ENCODE measurements around the gene SAPCD1. TPM values are rescaled to one million over a fixed set of nuclear protein-coding genes. Genes with fewer than 3 reads are reported as not detected.

SAPCD1 gene
- total RNA-seq, 1 donor from 2014 or later: 15.0 TPM

GRCh38 chr6:31771992-31772358 lies 9.5 kb downstream of the SAPCD1 start:
- H3K27me3 Mint-ChIP-seq: no peaks in the 10 kb centered on the region
- intact Hi-C loops (cut with micrococcal nuclease): loop anchor here (1.0 kb wide), 1 partner anchor 19 kb away; no protein-coding TSS in a partner anchor
- peaks cover 12% of the 10 kb centered on the region for H3K36me3 Mint-ChIP-seq (ENCODE audit: low read depth)
- peak overlapping the region; percentile 30 for H3K4me3 Mint-ChIP-seq
- H3K4me1 Mint-ChIP-seq: peaks cover 38% of the 10 kb centered on the region
- peak; percentile 65 for DNase-seq
- no peak overlapping the region for H3K27ac Mint-ChIP-seq
- no peaks in the 10 kb centered on the region for H3K9me3 Mint-ChIP-seq

DNA sequence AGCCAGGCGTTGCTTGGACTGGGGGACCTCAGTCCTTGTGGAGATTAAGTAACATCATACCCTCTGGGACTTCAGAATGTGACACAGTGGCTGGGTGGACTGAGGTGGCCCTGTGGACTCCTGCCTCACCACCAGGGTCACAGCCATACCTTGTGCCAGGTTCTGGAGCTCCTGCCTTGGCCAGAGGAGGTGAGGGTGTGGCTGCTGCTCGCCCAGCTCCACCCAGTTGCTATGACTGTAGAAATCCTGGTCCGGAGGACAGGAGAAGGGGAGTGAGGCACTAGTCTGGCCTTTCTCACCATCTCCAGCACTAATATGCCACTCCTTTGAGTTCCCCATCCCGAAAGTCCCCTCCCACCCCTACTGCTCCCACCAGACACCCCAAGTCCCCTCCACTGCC lies 12.7 kb downstream of the SAPCD1 start:
- Mint-ChIP-seq H3K36me3 (ENCODE audit: low read depth) (peaks cover 21% of the 10 kb centered on the region), H3K9me3 (no peaks in the 10 kb centered on the region), H3K4me3 (no peak overlapping the region), H3K4me1 (peaks cover 40% of the 10 kb centered on the region), H3K27me3 (no peaks in the 10 kb centered on the region), H3K27ac (peak overlapping the region; percentile 72)
- intact Hi-C loops (cut with micrococcal nuclease): loop anchor here (5.0 kb wide), 1 partner anchor 37 kb away; no protein-coding TSS in a partner anchor
- no peak for DNase-seq

DNA sequence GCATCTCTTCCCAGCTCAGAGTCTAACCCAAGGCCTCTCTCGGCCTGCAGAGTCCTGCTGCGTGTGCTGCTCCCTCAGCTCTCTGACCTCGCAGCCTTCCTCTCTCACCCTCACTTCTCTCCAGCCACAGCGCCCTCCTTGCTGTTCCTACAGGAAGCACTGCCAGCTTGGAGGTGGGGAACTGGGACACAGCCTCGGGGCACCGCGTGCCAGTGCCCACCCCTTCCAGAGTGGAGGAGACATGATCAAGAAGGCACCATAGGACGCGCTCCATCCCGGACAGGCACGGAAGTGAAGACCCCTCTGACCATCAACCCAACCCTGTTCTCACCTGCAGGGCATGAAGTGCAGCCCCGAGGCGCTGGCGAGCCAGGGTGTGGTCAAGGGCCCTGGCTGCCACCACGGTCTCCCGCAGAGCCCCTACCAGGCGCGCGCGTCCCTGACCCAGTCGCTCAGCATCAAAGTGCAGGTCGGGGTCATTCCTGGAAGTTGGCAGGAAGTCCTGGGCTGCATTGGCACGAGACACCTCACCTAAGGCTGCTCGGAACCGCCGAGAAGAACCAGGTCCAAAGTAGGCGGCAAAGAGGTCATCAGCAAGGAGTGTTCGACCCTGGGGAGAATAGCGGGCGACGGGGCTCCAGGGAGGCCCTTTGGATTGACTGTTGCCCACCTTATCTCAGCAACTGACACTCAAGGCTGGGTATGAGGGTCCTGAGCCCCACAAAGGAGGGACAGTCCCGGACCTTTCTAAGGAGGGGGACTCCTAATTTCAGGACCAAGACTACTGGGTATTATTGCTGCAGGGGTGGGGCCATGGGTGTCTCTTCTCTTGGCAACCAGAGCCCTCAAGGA lies 13.4 kb downstream of the SAPCD1 start:
- peak; percentile 56 for DNase-seq
- Mint-ChIP-seq H3K36me3 (ENCODE audit: low read depth) (peaks cover 25% of the 10 kb centered on the region), H3K4me1 (peaks cover 40% of the 10 kb centered on the region), H3K4me3 (peak overlapping the region; percentile 66), H3K27me3 (no peaks in the 10 kb centered on the region), H3K27ac (peak overlapping the region; percentile 81), H3K9me3 (no peaks in the 10 kb centered on the region)
- intact Hi-C loops (cut with micrococcal nuclease): loop anchor here (5.0 kb wide), 1 partner anchor 36 kb away; no protein-coding TSS in a partner anchor

DNA sequence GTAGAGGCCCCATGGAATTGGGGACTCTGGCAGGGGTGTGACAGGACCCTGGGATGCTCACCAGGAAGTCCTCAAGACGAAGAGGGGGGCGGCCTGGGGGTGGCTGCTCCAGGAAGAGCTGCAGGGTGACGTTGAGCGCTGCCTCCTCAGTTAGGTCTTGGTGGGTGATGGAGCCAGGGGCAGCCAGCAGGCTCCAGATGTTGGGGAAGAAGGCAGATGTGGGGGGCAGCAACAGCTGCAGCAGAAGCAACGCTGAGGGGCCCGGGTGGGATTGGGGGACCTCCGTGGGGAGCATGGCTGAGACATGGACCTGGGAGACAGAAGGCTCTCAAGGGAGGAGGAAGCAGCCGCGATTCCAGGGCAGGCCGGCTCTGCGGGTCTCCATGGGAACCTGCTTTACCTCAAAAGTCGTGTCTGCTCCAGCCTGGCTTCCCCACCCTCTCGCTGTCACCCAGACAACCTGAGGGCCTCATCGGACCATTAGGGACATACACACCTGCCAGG lies 14.1 kb downstream of the SAPCD1 start:
- peak; percentile 58 for DNase-seq
- no peaks in the 10 kb centered on the region for H3K27me3 Mint-ChIP-seq
- peak overlapping the region; percentile 89 for H3K27ac Mint-ChIP-seq
- intact Hi-C loops (cut with micrococcal nuclease): loop anchor here (5.0 kb wide), 1 partner anchor 36 kb away; no protein-coding TSS in a partner anchor
- peaks cover 26% of the 10 kb centered on the region for H3K36me3 Mint-ChIP-seq (ENCODE audit: low read depth)
- peak overlapping the region; percentile 66 for H3K4me3 Mint-ChIP-seq
- H3K9me3 Mint-ChIP-seq: no peaks in the 10 kb centered on the region
- peaks cover 34% of the 10 kb centered on the region for H3K4me1 Mint-ChIP-seq

- Mint-ChIP-seq H3K27me3 (no peaks in the 10 kb centered on the region), H3K9me3 (no peaks in the 10 kb centered on the region), H3K4me1 (peaks cover 33% of the 10 kb centered on the region), H3K27ac (peak within 1 kb of the TSS; percentile 89), H3K36me3 (ENCODE audit: low read depth) (peaks cover 30% of the 10 kb centered on the region), H3K4me3 (peak within 1 kb of the TSS; percentile 66)
- intact Hi-C loops (cut with micrococcal nuclease): loop anchor here (1.0 to 5.0 kb wide), 2 partner anchors 18 to 35 kb away; partner anchors contain the start of gene VARS1
- peak; percentile 90 for DNase-seq
Measured at GRCh38 chr6:31776989-31777666, 14.7 kb downstream of the SAPCD1 start, which contains the start of gene VWA7. TSS of gene VWA7 (minus strand) at chr6:31777328. CDS start at chr6:31776779, 549 bp downstream.

DNA sequence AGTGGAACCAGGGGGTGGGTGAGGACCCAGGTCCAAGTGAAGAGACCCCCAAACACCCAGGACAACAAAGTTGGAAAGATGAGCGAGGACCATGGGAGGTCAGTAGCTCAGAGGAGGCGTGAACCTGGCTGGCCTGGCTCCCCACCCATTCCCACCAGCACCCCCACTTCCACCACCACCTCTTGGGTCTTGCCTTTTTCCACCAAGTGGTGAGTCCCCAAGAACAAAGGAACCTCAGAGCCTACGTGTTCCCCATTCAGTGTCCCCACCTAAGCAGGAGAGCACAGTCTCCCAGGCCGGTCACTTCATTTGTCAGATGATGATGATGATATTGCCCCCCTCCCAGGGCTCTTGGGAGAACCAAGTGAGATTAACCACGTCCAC lies 15.2 kb downstream of the SAPCD1 start:
- Mint-ChIP-seq H3K4me3 (peak overlapping the region; percentile 66), H3K36me3 (ENCODE audit: low read depth) (peaks cover 33% of the 10 kb centered on the region), H3K27me3 (no peaks in the 10 kb centered on the region), H3K4me1 (peaks cover 30% of the 10 kb centered on the region), H3K27ac (peak overlapping the region; percentile 89), H3K9me3 (no peaks in the 10 kb centered on the region)
- intact Hi-C loops (cut with micrococcal nuclease): loop anchor here (1.0 to 5.0 kb wide), 2 partner anchors 18 to 35 kb away; partner anchors contain the start of gene VARS1
- DNase-seq: no peak

- no peak overlapping the region for H3K4me3 Mint-ChIP-seq
- DNase-seq: no peak
- no peak overlapping the region for H3K27ac Mint-ChIP-seq
- H3K9me3 Mint-ChIP-seq: no peaks in the 10 kb centered on the region
- H3K4me1 Mint-ChIP-seq: peaks cover 27% of the 10 kb centered on the region
- peaks cover 37% of the 10 kb centered on the region for H3K36me3 Mint-ChIP-seq (ENCODE audit: low read depth)
- H3K27me3 Mint-ChIP-seq: no peaks in the 10 kb centered on the region
- intact Hi-C loops (cut with micrococcal nuclease): loop anchor here (5.0 kb wide), 1 partner anchor 34 kb away; no protein-coding TSS in a partner anchor
Measured at GRCh38 chr6:31778193-31778592, 15.7 kb downstream of the SAPCD1 start.

GRCh38 chr6:31778999-31779885 lies 16.8 kb downstream of the SAPCD1 start:
- Mint-ChIP-seq H3K9me3 (no peaks in the 10 kb centered on the region), H3K4me1 (peaks cover 25% of the 10 kb centered on the region), H3K27ac (no peak overlapping the region), H3K4me3 (no peak overlapping the region), H3K27me3 (no peaks in the 10 kb centered on the region), H3K36me3 (ENCODE audit: low read depth) (peaks cover 41% of the 10 kb centered on the region)
- no peak for DNase-seq
- intact Hi-C loops (cut with micrococcal nuclease): loop anchor here (5.0 kb wide), 1 partner anchor 33 kb away; no protein-coding TSS in a partner anchor

- H3K4me3 Mint-ChIP-seq: no peak overlapping the region
- H3K27ac Mint-ChIP-seq: no peak overlapping the region
- DNase-seq: no peak
- no peaks in the 10 kb centered on the region for H3K9me3 Mint-ChIP-seq
- no peaks in the 10 kb centered on the region for H3K27me3 Mint-ChIP-seq
- peaks cover 23% of the 10 kb centered on the region for H3K4me1 Mint-ChIP-seq
- peaks cover 47% of the 10 kb centered on the region for H3K36me3 Mint-ChIP-seq (ENCODE audit: low read depth)
- intact Hi-C loops (cut with micrococcal nuclease): loop anchor here (5.0 kb wide), 1 partner anchor 32 kb away; no protein-coding TSS in a partner anchor
Measured at GRCh38 chr6:31779908-31780307, 17.5 kb downstream of the SAPCD1 start.

DNA sequence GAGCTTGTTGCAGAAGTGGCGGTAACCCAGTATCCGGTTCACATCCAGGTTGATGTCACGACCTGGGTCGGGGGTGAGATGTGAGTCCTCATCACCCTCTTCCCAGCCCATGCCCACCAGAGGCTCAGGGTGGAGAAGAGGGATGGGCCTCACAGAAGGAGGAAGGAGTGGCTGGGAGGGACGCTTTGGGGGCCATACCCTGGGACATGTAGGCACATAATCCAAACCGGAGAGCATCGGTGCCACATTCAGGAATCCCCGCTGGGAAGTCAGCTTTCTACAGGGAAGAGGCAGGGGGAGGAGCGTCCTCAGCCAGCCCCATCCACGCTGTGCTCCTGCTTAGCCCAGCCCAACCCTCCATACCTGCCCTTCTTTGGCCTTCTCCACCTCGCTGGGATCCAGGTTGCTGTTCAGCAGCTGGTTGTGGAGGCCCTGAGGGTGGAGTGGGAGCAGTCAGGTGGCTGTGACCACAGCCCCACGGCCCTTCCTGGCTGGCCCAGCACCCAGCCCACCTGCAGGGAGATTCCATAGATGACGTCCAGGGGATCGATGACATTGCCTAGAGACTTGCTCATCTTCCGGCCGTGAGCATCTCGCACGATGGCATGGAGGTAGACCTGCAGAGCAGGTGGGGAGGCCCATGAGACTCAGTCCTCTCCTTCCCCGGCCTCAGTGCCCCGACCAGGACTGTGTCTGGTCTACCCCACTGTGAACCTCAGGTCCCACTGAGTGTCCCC lies 18.2 kb downstream of the SAPCD1 start:
- Mint-ChIP-seq H3K27ac (no peak overlapping the region), H3K9me3 (no peaks in the 10 kb centered on the region), H3K36me3 (ENCODE audit: low read depth) (peaks cover 54% of the 10 kb centered on the region), H3K27me3 (no peaks in the 10 kb centered on the region), H3K4me3 (no peak overlapping the region), H3K4me1 (peaks cover 17% of the 10 kb centered on the region)
- no peak for DNase-seq
- intact Hi-C loops (cut with micrococcal nuclease): no loop called here

DNA sequence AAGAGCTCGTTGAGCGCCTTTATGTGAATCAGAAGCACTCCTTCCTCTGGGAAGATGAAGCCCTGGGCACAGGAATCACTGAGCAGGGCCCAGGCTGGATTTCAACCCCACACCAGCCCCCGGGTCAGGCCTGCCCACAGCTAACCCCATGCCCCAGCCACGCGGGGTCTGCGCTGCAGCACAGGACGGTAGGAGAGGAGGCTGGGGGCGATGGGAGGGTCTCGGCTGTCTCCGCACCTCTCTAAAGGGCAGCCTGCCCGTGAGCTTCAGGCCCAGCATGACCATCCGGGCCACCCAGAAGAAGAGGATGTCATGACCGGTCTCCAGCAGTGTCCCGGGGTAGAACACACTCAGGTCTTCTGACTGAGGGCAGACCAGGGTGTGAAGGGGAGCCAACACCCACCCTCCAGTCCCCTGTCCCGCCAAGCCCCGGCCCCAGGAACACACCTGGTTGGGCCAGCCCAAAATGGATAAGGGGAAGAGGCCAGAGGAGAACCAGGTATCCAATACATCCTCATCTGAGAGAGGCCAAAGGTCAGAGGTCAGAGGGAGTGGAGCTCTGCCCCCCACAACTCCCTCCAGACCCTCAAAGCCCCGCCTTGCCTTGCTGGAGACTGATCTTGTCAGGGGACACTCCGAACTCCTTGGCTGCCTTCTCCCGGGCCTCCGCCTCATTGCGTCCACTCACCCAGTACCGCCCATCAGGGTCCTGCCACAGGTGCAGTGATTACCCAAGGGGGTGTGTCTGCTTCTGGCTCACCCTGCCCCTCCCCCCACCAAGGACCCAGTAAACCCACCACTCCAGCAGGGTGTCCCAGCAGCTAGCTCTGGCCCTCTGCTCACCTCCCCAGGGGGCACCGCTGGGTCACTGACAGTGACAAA lies 19.0 kb downstream of the SAPCD1 start:
- intact Hi-C loops (cut with micrococcal nuclease): no loop called here
- H3K27me3 Mint-ChIP-seq: no peaks in the 10 kb centered on the region
- H3K36me3 Mint-ChIP-seq (ENCODE audit: low read depth): peaks cover 58% of the 10 kb centered on the region
- H3K4me3 Mint-ChIP-seq: no peak overlapping the region
- no peak for DNase-seq
- H3K4me1 Mint-ChIP-seq: peaks cover 13% of the 10 kb centered on the region
- no peak overlapping the region for H3K27ac Mint-ChIP-seq
- no peaks in the 10 kb centered on the region for H3K9me3 Mint-ChIP-seq
